Neural cell (in vitro differentiated cells): ENCODE results near the gene NLRP3. TPM values are rescaled to one million over a fixed set of nuclear protein-coding genes. Genes with fewer than 3 reads are reported as not detected.

Source experiments
- H2AFZ ChIP-seq: fragments of 200-600, 300-800 bp; sonication (generic), shearing (Covaris generic); 2 replicates; pipeline ENCODE4 v1.6.0; 2014; ENCODE audit warnings: low read depth, mild to moderate bottlenecking, antibody characterized with exemption, low read length, moderate library complexity
- H3F3A ChIP-seq: fragments of 200-600 bp; shearing (Covaris generic); 2 replicates; pipeline ENCODE4 v1.6.1; 2016; ENCODE audit warnings: mild to moderate bottlenecking, moderate library complexity, mixed read lengths, antibody characterized with exemption, low read length; ENCODE audit not compliant: insufficient read depth, poor library complexity, severe bottlenecking
- H3K27ac ChIP-seq: fragments of 200-600, 300-800 bp; sonication (generic), shearing (Covaris generic); 2 replicates; pipeline ENCODE4 v1.5.1; 2014; ENCODE audit warnings: mild to moderate bottlenecking, low read length, moderate library complexity
- H3K27me3 ChIP-seq: fragments of 300-800, 200-600 bp; sonication (generic), shearing (Covaris generic); 2 replicates; pipeline ENCODE4 v1.6.0; 2014; ENCODE audit warnings: mild to moderate bottlenecking, low read depth, low read length, moderate library complexity; ENCODE audit not compliant: insufficient read depth
- H3K36me3 ChIP-seq: fragments of 300-800, 200-600 bp; sonication (generic), shearing (Covaris generic); 2 replicates; pipeline ENCODE4 v1.5.1; 2014; ENCODE audit warnings: mild to moderate bottlenecking, antibody characterized with exemption, low read length, moderate library complexity; ENCODE audit not compliant: insufficient read depth
- H3K4me2 ChIP-seq: fragments of 300-800, 200-600 bp; sonication (generic), shearing (Covaris generic); 2 replicates; pipeline ENCODE4 v1.6.0; 2014; ENCODE audit warnings: mild to moderate bottlenecking, low read length
- H3K4me3 ChIP-seq: fragments of 300-800, 200-600 bp; sonication (generic), shearing (Covaris generic); 2 replicates; pipeline ENCODE4 v1.5.1; 2014; ENCODE audit warnings: mild to moderate bottlenecking, low read length, moderate library complexity
- H3K79me2 ChIP-seq: fragments of 200-600 bp; shearing (Covaris generic); replicated peaks from 2 replicates; pipeline ENCODE4 v1.6.0; 2014; ENCODE audit warnings: mild to moderate bottlenecking, low read length, moderate library complexity; ENCODE audit not compliant: insufficient read depth
- H3K9ac ChIP-seq: fragments of 300-800, 200-600 bp; sonication (generic), shearing (Covaris generic); 2 replicates; pipeline ENCODE4 v1.6.1; 2016; ENCODE audit warnings: mild to moderate bottlenecking, low read length, mixed read lengths
- H3K9me2 ChIP-seq: fragments of 200-600 bp; shearing (Covaris generic); 2 replicates; pipeline ENCODE4 v1.6.1; 2016; ENCODE audit warnings: mild to moderate bottlenecking, low read length, mixed read lengths; ENCODE audit not compliant: insufficient read depth
- H3K9me3 ChIP-seq: fragments of 200-600, 300-800 bp; sonication (generic), shearing (Covaris generic); 2 replicates; pipeline ENCODE4 v1.6.1; 2016; ENCODE audit warnings: mild to moderate bottlenecking, mixed run types, low read length, moderate library complexity, mixed read lengths
- H4K20me1 ChIP-seq: fragments of 200-600 bp; shearing (Covaris generic); 2 replicates; pipeline ENCODE4 v1.6.1; 2016; ENCODE audit warnings: mild to moderate bottlenecking, mixed run types; ENCODE audit not compliant: insufficient read depth
- CTCF ChIP-seq: fragments of 450-650 bp; IDR thresholded peaks from 2 replicates; pipeline ENCODE4 v1.5.1; 2014; ENCODE audit warnings: antibody characterized with exemption, mild to moderate bottlenecking, moderate library complexity; ENCODE audit not compliant: poor library complexity, severe bottlenecking
- EP300 ChIP-seq: fragments of 450-650 bp; conservative IDR thresholded peaks from 2 replicates; pipeline ENCODE4 v1.6.1; 2014; ENCODE audit warnings: antibody characterized with exemption, mild to moderate bottlenecking, moderate library complexity; ENCODE audit not compliant: poor library complexity, severe bottlenecking
- EZH2 ChIP-seq: fragments of 200-600, 300-800 bp; shearing (Covaris generic), sonication (generic); IDR thresholded peaks from 2 replicates; pipeline ENCODE4 v1.6.1; 2014; ENCODE audit warnings: antibody characterized with exemption, low read length, borderline replicate concordance, mild to moderate bottlenecking; ENCODE audit not compliant: insufficient read depth, poor library complexity, severe bottlenecking
- MXI1 ChIP-seq: fragments of 450-650 bp; conservative IDR thresholded peaks from 2 replicates; pipeline ENCODE4 v1.6.1; 2014; ENCODE audit warnings: antibody characterized with exemption, mild to moderate bottlenecking; ENCODE audit not compliant: poor library complexity, severe bottlenecking
- POLR2AphosphoS5 ChIP-seq: IDR thresholded peaks from 2 replicates; pipeline ENCODE4 v1.6.1; 2012
- RAD21 ChIP-seq: fragments of 450-650 bp; conservative IDR thresholded peaks from 2 replicates; pipeline ENCODE4 v1.6.1; 2014; ENCODE audit warnings: antibody characterized with exemption, mild to moderate bottlenecking, moderate library complexity
- REST ChIP-seq: IDR thresholded peaks from 2 replicates; pipeline ENCODE4 v1.6.1; 2012; ENCODE audit warnings: borderline replicate concordance
- SMC3 ChIP-seq: fragments of 450-650 bp; conservative IDR thresholded peaks from 2 replicates; pipeline ENCODE4 v1.6.1; 2014; ENCODE audit warnings: antibody characterized with exemption, mild to moderate bottlenecking, moderate library complexity; ENCODE audit not compliant: poor library complexity
- TAF1 ChIP-seq: IDR thresholded peaks from 2 replicates; pipeline ENCODE4 v1.6.1; 2012; ENCODE audit warnings: low read depth
- polyA plus RNA-seq: library from polyadenylated mRNA; depleted of rRNA; stranded (reverse); fragments of >200 nt; gene quantifications from 2 replicates; pipeline ENCODE4 v1.2.3, GENCODE V29; 2014

The NLRP3 gene
- polyA plus RNA-seq, 1 donor from 2014 or later = 0.36 TPM

DNA sequence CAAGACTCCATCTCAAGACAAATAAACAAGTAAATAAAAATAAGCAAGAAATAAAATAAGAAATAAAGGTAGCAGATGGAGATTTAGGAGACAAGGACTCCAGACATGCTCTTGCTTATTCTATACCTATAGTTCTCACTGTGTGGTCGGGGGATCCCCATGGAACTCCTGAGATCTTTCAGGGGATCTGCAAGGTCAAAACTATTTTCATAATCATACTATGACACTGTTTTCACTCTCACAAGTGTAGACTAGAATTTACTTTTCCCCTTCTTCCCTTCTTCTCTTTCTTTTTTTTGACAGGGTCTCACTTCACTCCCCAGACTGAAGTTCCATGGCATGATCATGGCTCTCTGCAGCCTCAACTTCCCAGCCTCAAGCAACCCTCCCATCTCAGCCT lies 29.8 kb upstream of the NLRP3 start:
- no peak overlapping the region for H3K9ac ChIP-seq
- no peak overlapping the region for H2AFZ ChIP-seq
- no peak overlapping the region for H3K27ac ChIP-seq
- TF ChIP-seq SMC3 (no peak), TAF1 (no peak), RAD21 (no peak), EZH2 (no peak)
- H3K9me3 ChIP-seq = no peaks in the 10 kb centered on the region
- no peaks in the 10 kb centered on the region for H3K36me3 ChIP-seq
- H3K27me3 ChIP-seq = no peaks in the 10 kb centered on the region
- H3F3A ChIP-seq = no peaks in the 10 kb centered on the region
- no peaks in the 10 kb centered on the region for H3K79me2 ChIP-seq
- no peak overlapping the region for H3K4me2 ChIP-seq
- H3K9me2 ChIP-seq = no peaks in the 10 kb centered on the region
- no peaks in the 10 kb centered on the region for H4K20me1 ChIP-seq
- H3K4me3 ChIP-seq = no peak overlapping the region

DNA sequence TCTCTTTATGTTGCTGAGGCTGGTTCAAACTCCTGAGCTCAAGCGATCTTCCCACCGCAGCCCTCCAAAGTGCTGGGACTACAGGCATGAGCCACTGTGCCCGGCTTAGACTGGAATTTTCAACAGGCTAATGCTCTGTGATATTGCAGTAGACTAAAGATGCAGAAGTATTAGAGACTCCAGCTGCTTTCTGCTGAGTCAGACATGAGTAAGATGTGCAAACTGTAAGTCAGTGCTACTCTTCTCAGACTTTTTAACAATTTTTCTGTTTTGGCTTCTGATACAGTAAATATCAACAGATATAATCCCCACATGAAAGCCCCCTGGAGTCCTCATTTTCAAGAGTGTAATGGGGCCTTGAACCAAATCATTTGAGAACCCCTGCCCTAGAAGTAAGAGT lies 29.3 kb upstream of the NLRP3 start:
- H3K36me3 ChIP-seq = no peaks in the 10 kb centered on the region
- H3F3A ChIP-seq = no peaks in the 10 kb centered on the region
- H3K27me3 ChIP-seq = no peaks in the 10 kb centered on the region
- H3K79me2 ChIP-seq = no peaks in the 10 kb centered on the region
- H3K9me3 ChIP-seq = no peaks in the 10 kb centered on the region
- no peak overlapping the region for H3K27ac ChIP-seq
- no peak overlapping the region for H3K4me2 ChIP-seq
- H3K9me2 ChIP-seq = no peaks in the 10 kb centered on the region
- TF ChIP-seq EP300 (no peak), REST (no peak), CTCF (no peak)
- H3K9ac ChIP-seq = no peak overlapping the region
- no peak overlapping the region for H3K4me3 ChIP-seq
- H4K20me1 ChIP-seq = no peaks in the 10 kb centered on the region
- H2AFZ ChIP-seq = no peak overlapping the region

- no peak overlapping the region for H2AFZ ChIP-seq
- no peaks in the 10 kb centered on the region for H3K79me2 ChIP-seq
- H3K4me2 ChIP-seq = no peak overlapping the region
- H3K4me3 ChIP-seq = no peak overlapping the region
- no peaks in the 10 kb centered on the region for H3K9me2 ChIP-seq
- no peak overlapping the region for H3K27ac ChIP-seq
- H3K36me3 ChIP-seq = no peaks in the 10 kb centered on the region
- H3K27me3 ChIP-seq = no peaks in the 10 kb centered on the region
- no peaks in the 10 kb centered on the region for H3F3A ChIP-seq
- H3K9me3 ChIP-seq = no peaks in the 10 kb centered on the region
- TF ChIP-seq SMC3 = no peak
- no peak for TF ChIP-seq EZH2
- TF ChIP-seq RAD21 = no peak
- no peak for TF ChIP-seq POLR2AphosphoS5
- TF ChIP-seq CTCF = no peak
- TF ChIP-seq TAF1 = no peak
- no peak for TF ChIP-seq EP300
- no peak for TF ChIP-seq MXI1
- TF ChIP-seq REST = no peak
- no peak overlapping the region for H3K9ac ChIP-seq
- H4K20me1 ChIP-seq = no peaks in the 10 kb centered on the region
Measured at GRCh38 chr1:247387096-247387495, 28.9 kb upstream of the NLRP3 start.
